ENCODE results near the gene WDR4.
A peak's percentile ranks its signal among the peaks of the same experiment; 100 is the strongest.
"Not testable (repeated sequence)": the region's sequence is repeated elsewhere in the genome, so short reads cannot be mapped to it uniquely, and the experiment has no call there.

WDR4 gene

DNA sequence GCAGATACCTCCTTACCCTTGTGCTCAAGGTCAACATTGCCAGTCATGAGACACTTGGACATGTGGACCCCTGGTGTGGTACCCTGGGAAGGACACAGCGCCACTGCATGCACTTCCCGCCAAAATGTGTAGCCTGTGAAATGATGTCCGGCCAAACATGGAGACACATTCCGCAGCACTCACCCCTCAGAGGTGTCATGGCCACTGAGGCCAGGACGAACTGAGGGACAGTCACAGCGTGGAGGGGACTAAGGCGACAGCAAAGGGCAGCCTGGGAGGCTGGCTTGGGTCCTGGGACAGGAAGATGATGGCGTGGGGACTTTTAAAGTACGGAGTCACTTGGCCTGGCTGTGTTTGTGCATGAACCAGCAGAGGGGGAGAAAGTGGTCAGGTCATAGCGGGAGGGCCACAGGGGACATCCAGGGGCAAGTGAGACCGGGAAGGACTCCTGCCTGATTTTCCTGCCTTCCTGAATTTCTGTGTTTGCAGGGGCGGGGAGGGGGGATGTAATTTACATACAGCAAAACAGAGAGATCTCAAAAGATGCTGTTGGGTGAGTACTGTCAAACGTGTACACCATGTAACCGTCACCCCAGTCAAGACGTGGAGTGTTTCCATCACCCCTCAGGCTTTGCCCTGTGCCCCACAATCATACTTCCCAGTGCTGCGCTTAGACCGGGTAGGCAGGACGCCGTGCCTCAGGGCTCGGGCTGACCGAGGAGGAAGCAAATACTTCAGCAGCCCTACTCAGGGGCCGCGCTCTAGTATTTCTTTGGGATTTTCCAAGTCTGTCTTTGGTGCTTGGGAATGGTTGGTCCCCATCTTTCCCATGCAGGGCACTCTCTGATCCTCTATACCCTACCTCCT lies 45.2 kb downstream of the WDR4 start:
- Histone ChIP-seq H3K23ac (ENCODE audit: low read length) (no peak overlapping the region), H3K4me1 (ENCODE audit: control insufficient read depth in 1 of 2, insufficient read depth in 2 of 2, low read length in 2 of 2) (peaks cover 0 to 2% of the 10 kb centered on the region in 2 experiments), H2AFZ (ENCODE audit: insufficient read depth, low read length, poor library complexity) (no peak overlapping the region), H4K12ac (ENCODE audit: low read depth, low read length) (no peak overlapping the region), H3K36me3 (ENCODE audit: control insufficient read depth in 1 of 2, insufficient read depth in 2 of 2, low read length in 2 of 2) (peaks cover under 1 to 4% of the 10 kb centered on the region in 2 experiments), H3K4me2 (ENCODE audit: low read length) (no peak overlapping the region), H3K4me3 (ENCODE audit: low read depth, low read length) (no peak overlapping the region), H2BK120ac (ENCODE audit: insufficient read depth, low read length, poor library complexity) (no peak overlapping the region), H3K27me3 (ENCODE audit: insufficient read depth, low read length) (no peaks in the 10 kb centered on the region), H3K14ac (ENCODE audit: low read length) (no peak overlapping the region), H2BK5ac (ENCODE audit: low read depth, low read length, poor library complexity) (no peak overlapping the region), H3K9ac (ENCODE audit: low read length) (no peak overlapping the region), H2BK12ac (ENCODE audit: low read length) (no peak overlapping the region), H3K79me2 (ENCODE audit: control insufficient read depth, insufficient read depth, low read length, poor library complexity) (no peaks in the 10 kb centered on the region), H3K79me1 (ENCODE audit: low read length) (no peaks in the 10 kb centered on the region), H4K91ac (ENCODE audit: low read depth, low read length) (no peak overlapping the region), H4K8ac (ENCODE audit: low read depth, low read length) (no peak overlapping the region), H3K18ac (ENCODE audit: low read length) (no peak overlapping the region), H3K9me3 (ENCODE audit: insufficient read depth, low read depth, low read length) (peaks cover 3% of the 10 kb centered on the region), H3K4ac (ENCODE audit: low read depth, low read length) (no peak overlapping the region), H3K27ac (ENCODE audit: low read depth, low read length) (no peak overlapping the region), H2AK5ac (ENCODE audit: low read length) (no peak overlapping the region)
- WGBS (ENCODE audit: extremely low coverage, insufficient coverage, insufficient read length): no CpG with 5 or more reads among the region's 23 CpGs
- DNase-seq: no peak

- H4K8ac ChIP-seq (ENCODE audit: low read depth, low read length): no peak overlapping the region
Measured at GRCh38 chr21:42833439-42833815, 45.9 kb downstream of the WDR4 start.

DNA sequence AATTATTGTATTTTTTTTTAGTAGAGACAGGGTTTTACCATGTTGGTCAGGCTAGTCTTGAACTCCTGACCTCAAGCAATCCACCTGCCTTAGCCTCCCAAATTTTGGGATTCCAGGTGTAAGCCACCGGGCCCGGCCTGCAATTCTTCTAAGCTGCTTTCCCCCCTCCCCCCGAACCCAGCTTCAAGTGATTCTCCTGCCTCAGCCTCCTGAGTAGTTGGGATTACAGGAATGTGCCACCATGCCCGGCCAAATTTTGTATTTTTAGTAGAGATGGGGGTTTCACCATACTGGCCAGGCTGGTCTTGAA lies 47.1 kb downstream of the WDR4 start:
- not testable (repeated sequence) for H2AK5ac ChIP-seq (ENCODE audit: low read length); H3K27ac ChIP-seq (ENCODE audit: low read depth, low read length); H3K9ac ChIP-seq (ENCODE audit: low read length); DNase-seq; H3K4me1 ChIP-seq (ENCODE audit: control insufficient read depth in 1 of 2, insufficient read depth in 2 of 2, low read length in 2 of 2); H3K23ac ChIP-seq (ENCODE audit: low read length); H3K14ac ChIP-seq (ENCODE audit: low read length); H4K8ac ChIP-seq (ENCODE audit: low read depth, low read length); H4K12ac ChIP-seq (ENCODE audit: low read depth, low read length); H3K4me2 ChIP-seq (ENCODE audit: low read length); H3K36me3 ChIP-seq (ENCODE audit: control insufficient read depth in 1 of 2, insufficient read depth in 2 of 2, low read length in 2 of 2); H4K91ac ChIP-seq (ENCODE audit: low read depth, low read length); H3K4me3 ChIP-seq (ENCODE audit: low read depth, low read length); H2BK12ac ChIP-seq (ENCODE audit: low read length); H3K27me3 ChIP-seq (ENCODE audit: insufficient read depth, low read length); H3K9me3 ChIP-seq (ENCODE audit: insufficient read depth, low read depth, low read length); H3K4ac ChIP-seq (ENCODE audit: low read depth, low read length); H3K79me1 ChIP-seq (ENCODE audit: low read length); H3K18ac ChIP-seq (ENCODE audit: low read length); H2BK120ac ChIP-seq (ENCODE audit: insufficient read depth, low read length, poor library complexity); H2AFZ ChIP-seq (ENCODE audit: insufficient read depth, low read length, poor library complexity); H3K79me2 ChIP-seq (ENCODE audit: control insufficient read depth, insufficient read depth, low read length, poor library complexity); H2BK5ac ChIP-seq (ENCODE audit: low read depth, low read length, poor library complexity)
- no CpG with 5 or more reads among the region's 4 CpGs for WGBS (ENCODE audit: extremely low coverage, insufficient coverage, insufficient read length)

More at GRCh38 chr21:42833439-42833815, 45.9 kb downstream of the WDR4 start:
- no peak overlapping the region for H2BK120ac ChIP-seq (ENCODE audit: insufficient read depth, low read length, poor library complexity)
- H2BK12ac ChIP-seq (ENCODE audit: low read length): no peak overlapping the region
- H3K27me3 ChIP-seq (ENCODE audit: insufficient read depth, low read length): no peaks in the 10 kb centered on the region
- no peak overlapping the region for H4K12ac ChIP-seq (ENCODE audit: low read depth, low read length)
- no peak overlapping the region for H3K27ac ChIP-seq (ENCODE audit: low read depth, low read length)
- H2AFZ ChIP-seq (ENCODE audit: insufficient read depth, low read length, poor library complexity): no peak overlapping the region
- H3K14ac ChIP-seq (ENCODE audit: low read length): no peak overlapping the region
- H2BK5ac ChIP-seq (ENCODE audit: low read depth, low read length, poor library complexity): no peak overlapping the region
- no peak overlapping the region for H3K18ac ChIP-seq (ENCODE audit: low read length)
- no peak overlapping the region for H2AK5ac ChIP-seq (ENCODE audit: low read length)
- peaks cover 3% of the 10 kb centered on the region for H3K9me3 ChIP-seq (ENCODE audit: insufficient read depth, low read depth, low read length)
- H3K4me2 ChIP-seq (ENCODE audit: low read length): no peak overlapping the region
- peaks cover 0 to 2% of the 10 kb centered on the region in 2 experiments for H3K4me1 ChIP-seq (ENCODE audit: control insufficient read depth in 1 of 2, insufficient read depth in 2 of 2, low read length in 2 of 2)
- H3K9ac ChIP-seq (ENCODE audit: low read length): no peak overlapping the region
- no CpG with 5 or more reads among the region's 11 CpGs for WGBS (ENCODE audit: extremely low coverage, insufficient coverage, insufficient read length)
- H3K36me3 ChIP-seq (ENCODE audit: control insufficient read depth in 1 of 2, insufficient read depth in 2 of 2, low read length in 2 of 2): peaks cover 0 to 3% of the 10 kb centered on the region in 2 experiments
- no peak overlapping the region for H3K4me3 ChIP-seq (ENCODE audit: low read depth, low read length)
- H3K23ac ChIP-seq (ENCODE audit: low read length): no peak overlapping the region
- H3K79me1 ChIP-seq (ENCODE audit: low read length): no peaks in the 10 kb centered on the region
- peak; percentile 16 to 40 for DNase-seq
- H3K79me2 ChIP-seq (ENCODE audit: control insufficient read depth, insufficient read depth, low read length, poor library complexity): no peaks in the 10 kb centered on the region
- no peak overlapping the region for H4K91ac ChIP-seq (ENCODE audit: low read depth, low read length)
- H3K4ac ChIP-seq (ENCODE audit: low read depth, low read length): no peak overlapping the region

DNA sequence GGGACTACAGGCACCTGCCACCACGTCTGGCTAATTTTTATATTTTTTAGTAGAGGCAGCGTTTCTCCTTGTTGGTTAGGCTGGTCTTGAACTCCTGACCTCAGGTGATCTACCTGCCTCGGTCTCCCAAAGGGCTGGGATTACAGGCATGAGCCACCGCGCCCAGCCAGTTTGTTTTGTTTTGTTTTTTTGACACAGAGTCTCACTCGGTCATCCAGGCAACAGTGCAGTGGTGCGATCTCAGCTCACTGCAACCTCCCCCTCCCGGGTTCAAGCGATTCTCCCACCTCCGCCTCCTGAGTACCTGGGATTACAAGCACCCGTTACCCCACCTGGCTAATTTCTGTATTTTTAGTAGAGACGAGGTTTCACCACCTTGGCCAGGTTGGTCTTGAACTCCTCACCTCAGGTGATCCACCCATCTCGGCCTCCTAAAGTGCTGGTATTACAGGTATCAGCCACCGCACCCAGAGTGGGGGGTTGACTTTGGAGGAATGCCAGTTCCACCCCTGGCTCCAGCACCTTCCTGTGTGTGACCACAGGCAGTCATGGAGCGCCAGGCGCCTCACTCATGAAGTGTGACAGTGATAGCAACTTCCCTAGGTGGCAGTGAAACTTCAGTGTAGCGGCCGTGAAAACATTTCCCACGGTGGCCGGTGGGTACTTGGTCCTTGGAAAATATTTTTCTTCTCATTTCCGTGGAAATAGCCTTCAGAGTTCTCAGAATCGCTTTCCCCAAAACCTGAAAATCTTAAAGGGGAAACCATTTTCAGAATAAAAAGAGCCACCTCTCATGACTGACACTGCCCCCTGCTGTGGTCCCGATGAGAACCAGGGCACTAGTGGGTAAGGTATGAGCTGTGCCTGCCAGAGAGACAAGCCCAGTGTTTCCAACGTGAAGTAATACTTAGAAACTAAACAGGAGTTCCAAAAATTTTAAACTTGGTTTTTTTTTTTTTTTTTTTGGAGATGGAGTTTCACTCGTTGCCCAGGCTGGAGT lies 48.6 kb downstream of the WDR4 start:
- Histone ChIP-seq H3K4ac (ENCODE audit: low read depth, low read length) (no peak overlapping the region), H4K8ac (ENCODE audit: low read depth, low read length) (no peak overlapping the region), H4K91ac (ENCODE audit: low read depth, low read length) (no peak overlapping the region), H3K4me3 (ENCODE audit: low read depth, low read length) (no peak overlapping the region), H3K4me1 (ENCODE audit: control insufficient read depth in 1 of 2, insufficient read depth in 2 of 2, low read length in 2 of 2) (peaks cover 0 to 2% of the 10 kb centered on the region in 2 experiments), H3K79me1 (ENCODE audit: low read length) (no peaks in the 10 kb centered on the region), H3K18ac (ENCODE audit: low read length) (no peak overlapping the region), H3K36me3 (ENCODE audit: control insufficient read depth in 1 of 2, insufficient read depth in 2 of 2, low read length in 2 of 2) (no peaks in the 10 kb centered on the region), H3K27ac (ENCODE audit: low read depth, low read length) (no peak overlapping the region), H2BK5ac (ENCODE audit: low read depth, low read length, poor library complexity) (no peak overlapping the region), H3K14ac (ENCODE audit: low read length) (no peak overlapping the region), H2AK5ac (ENCODE audit: low read length) (no peak overlapping the region), H3K79me2 (ENCODE audit: control insufficient read depth, insufficient read depth, low read length, poor library complexity) (no peaks in the 10 kb centered on the region), H2BK120ac (ENCODE audit: insufficient read depth, low read length, poor library complexity) (no peak overlapping the region), H3K23ac (ENCODE audit: low read length) (no peak overlapping the region), H3K9ac (ENCODE audit: low read length) (no peak overlapping the region), H3K27me3 (ENCODE audit: insufficient read depth, low read length) (no peaks in the 10 kb centered on the region), H2AFZ (ENCODE audit: insufficient read depth, low read length, poor library complexity) (no peak overlapping the region), H3K4me2 (ENCODE audit: low read length) (no peak overlapping the region), H2BK12ac (ENCODE audit: low read length) (no peak overlapping the region), H4K12ac (ENCODE audit: low read depth, low read length) (no peak overlapping the region), H3K9me3 (ENCODE audit: insufficient read depth, low read depth, low read length) (peaks cover 3% of the 10 kb centered on the region)
- WGBS (ENCODE audit: extremely low coverage, insufficient coverage, insufficient read length): no CpG with 5 or more reads among the region's 25 CpGs
- DNase-seq: no peak

All from trophoblast cell (in vitro differentiated cells and primary cell).